Esophagus muscularis mucosa (tissue), 4 donors: ENCODE results near the gene RALA. TPM values are rescaled to one million over a fixed set of nuclear protein-coding genes. Genes with fewer than 3 reads are reported as not detected.

Source experiments
- DNase-seq: peaks from one replicate; pipeline ENCODE4 v3.0.0-alpha.2; 2017; ENCODE audit errors: extremely low spot score
- H3K27ac ChIP-seq, 4 donors: fragments of 200-600 bp; sonication (generic); replicated peaks in 1 of 4; 1 replicate in 3 of 4; 2 replicates in 1 of 4; pipeline ENCODE4 v1.5.1; 2016 to 2019; ENCODE audit warnings: mild to moderate bottlenecking in 1 of 4
- H3K27me3 ChIP-seq, 4 donors: fragments of 200-600 bp; sonication (generic); one replicate each; pipeline versions ENCODE4 v1.5.1 to v1.6.0; 2016 to 2019
- H3K36me3 ChIP-seq, 4 donors: fragments of 200-600 bp; sonication (generic); one replicate each; pipeline ENCODE4 v1.5.1; 2016 to 2019
- H3K4me1 ChIP-seq, 4 donors: fragments of 200-600 bp; sonication (generic); one replicate each; pipeline ENCODE4 v1.5.1; 2016 to 2019
- H3K4me3 ChIP-seq, 4 donors: fragments of 200-600 bp; sonication (generic); 1 replicate in 2 of 4; 2 replicates in 2 of 4; pipeline ENCODE4 v1.5.1; 2016 to 2019; ENCODE audit warnings: mild to moderate bottlenecking in 4 of 4, moderate library complexity in 1 of 4
- H3K9me3 ChIP-seq, 4 donors: fragments of 200-600 bp; sonication (generic); 1 replicate in 3 of 4; 2 replicates in 1 of 4; pipeline ENCODE4 v1.5.1; 2016 to 2019
- EP300 ChIP-seq: sonication (generic); formaldehyde crosslinking; IDR thresholded peaks from one replicate; pipeline ENCODE4 v1.6.1; 2017; ENCODE audit warnings: antibody characterized with exemption
- POLR2A ChIP-seq: fragments of 450-650 bp; IDR thresholded peaks from one replicate; pipeline ENCODE4 v1.6.1; 2017; ENCODE audit warnings: antibody characterized with exemption, moderate library complexity, mild to moderate bottlenecking, low read depth
- POLR2AphosphoS5 ChIP-seq, 2 donors: sonication (generic); formaldehyde crosslinking; IDR thresholded peaks; one replicate each; pipeline ENCODE4 v1.6.1; 2017; ENCODE audit warnings: antibody characterized with exemption in 2 of 2
- WGBS: methylation state at CpG from one replicate; pipeline ENCODE4 v1.1.5; 2018; 5-methylcytosine and 5-hydroxymethylcytosine counted together
- intact Hi-C: fragments of 100-400 bp; cut with DNase I; formaldehyde crosslinking; loops from one replicate; pipeline ENCODE4 v1.15.1; 2023
- total RNA-seq, 4 donors: library from RNA; depleted of rRNA; stranded (reverse); fragments of >200 nt; gene quantifications; one replicate each; pipeline versions ENCODE4 v1.1.0 to v1.2.1, GENCODE V29; 2016
- TF ChIP-seq, protein P1 (sequence below), 3 experiments: fragments of 200-600 bp in 2 of 3; fragments of 450-650 bp in 1 of 3; sonication (generic) in 2 of 3; IDR thresholded peaks; one replicate each; pipeline ENCODE4 v1.5.1; 2017 to 2019; ENCODE audit warnings: antibody characterized with exemption in 3 of 3, mild to moderate bottlenecking in 2 of 3, moderate library complexity in 1 of 3

RALA gene
- total RNA-seq, 4 donors from 2014 or later = 12.3 to 25.1 (median 19.6) TPM

- 63% methylated on average over 3 of the region's 3 CpGs for WGBS
- no peak for DNase-seq
- Histone ChIP-seq H3K4me3 (no peak overlapping the region), H3K27me3 (no peaks in the 10 kb centered on the region), H3K9me3 (no peaks in the 10 kb centered on the region), H3K36me3 (peaks cover 20 to 69% (median 41%) of the 10 kb centered on the region in 4 donors), H3K4me1 (no peaks in the 10 kb centered on the region), H3K27ac (no peak overlapping the region)
- intact Hi-C loops = no loop called here
- TF ChIP-seq, protein P1, sequence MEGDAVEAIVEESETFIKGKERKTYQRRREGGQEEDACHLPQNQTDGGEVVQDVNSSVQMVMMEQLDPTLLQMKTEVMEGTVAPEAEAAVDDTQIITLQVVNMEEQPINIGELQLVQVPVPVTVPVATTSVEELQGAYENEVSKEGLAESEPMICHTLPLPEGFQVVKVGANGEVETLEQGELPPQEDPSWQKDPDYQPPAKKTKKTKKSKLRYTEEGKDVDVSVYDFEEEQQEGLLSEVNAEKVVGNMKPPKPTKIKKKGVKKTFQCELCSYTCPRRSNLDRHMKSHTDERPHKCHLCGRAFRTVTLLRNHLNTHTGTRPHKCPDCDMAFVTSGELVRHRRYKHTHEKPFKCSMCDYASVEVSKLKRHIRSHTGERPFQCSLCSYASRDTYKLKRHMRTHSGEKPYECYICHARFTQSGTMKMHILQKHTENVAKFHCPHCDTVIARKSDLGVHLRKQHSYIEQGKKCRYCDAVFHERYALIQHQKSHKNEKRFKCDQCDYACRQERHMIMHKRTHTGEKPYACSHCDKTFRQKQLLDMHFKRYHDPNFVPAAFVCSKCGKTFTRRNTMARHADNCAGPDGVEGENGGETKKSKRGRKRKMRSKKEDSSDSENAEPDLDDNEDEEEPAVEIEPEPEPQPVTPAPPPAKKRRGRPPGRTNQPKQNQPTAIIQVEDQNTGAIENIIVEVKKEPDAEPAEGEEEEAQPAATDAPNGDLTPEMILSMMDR (IDR thresholded peaks at IDR 0.05) = no peak
- TF ChIP-seq POLR2A = no peak
- TF ChIP-seq EP300 = no peak
- no peak for TF ChIP-seq POLR2AphosphoS5 (IDR thresholded peaks at IDR 0.05)
These were observed 73.3 kb downstream of the RALA start for GRCh38 chr7:39696631-39697030.

DNA sequence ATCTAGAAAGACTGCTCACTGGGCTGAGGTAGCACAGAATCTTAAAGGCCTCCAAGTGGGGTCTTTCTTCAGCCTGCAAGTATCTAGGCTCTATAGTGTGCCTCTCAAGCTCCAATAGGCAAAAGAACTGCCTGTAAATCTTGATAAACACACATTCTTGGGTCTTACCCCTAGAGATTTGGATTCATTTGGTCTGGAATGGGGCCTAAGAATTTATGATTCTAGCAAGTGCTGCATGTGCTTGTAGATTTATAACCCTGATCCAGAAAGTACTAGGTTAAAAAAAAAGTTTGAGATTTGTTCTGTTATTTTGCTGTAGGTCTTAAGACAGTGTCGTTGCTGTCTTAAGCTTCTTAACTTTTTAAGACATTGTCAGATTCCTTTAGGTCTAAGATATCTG is 74.1 kb downstream of the RALA start:
- Histone ChIP-seq H3K4me1 (no peaks in the 10 kb centered on the region), H3K36me3 (peaks cover 20 to 62% (median 40%) of the 10 kb centered on the region in 4 donors), H3K27me3 (no peaks in the 10 kb centered on the region), H3K27ac (no peak overlapping the region), H3K9me3 (no peaks in the 10 kb centered on the region), H3K4me3 (no peak overlapping the region)
- no peak for DNase-seq
- TF ChIP-seq POLR2AphosphoS5 (IDR thresholded peaks at IDR 0.05) = no peak
- no peak for TF ChIP-seq EP300
- no peak for TF ChIP-seq POLR2A
- TF ChIP-seq, protein P1 (IDR thresholded peaks at IDR 0.05) = no peak
- intact Hi-C loops = no loop called here
- WGBS = 95% methylated on average over 1 of the region's 1 CpG

DNA sequence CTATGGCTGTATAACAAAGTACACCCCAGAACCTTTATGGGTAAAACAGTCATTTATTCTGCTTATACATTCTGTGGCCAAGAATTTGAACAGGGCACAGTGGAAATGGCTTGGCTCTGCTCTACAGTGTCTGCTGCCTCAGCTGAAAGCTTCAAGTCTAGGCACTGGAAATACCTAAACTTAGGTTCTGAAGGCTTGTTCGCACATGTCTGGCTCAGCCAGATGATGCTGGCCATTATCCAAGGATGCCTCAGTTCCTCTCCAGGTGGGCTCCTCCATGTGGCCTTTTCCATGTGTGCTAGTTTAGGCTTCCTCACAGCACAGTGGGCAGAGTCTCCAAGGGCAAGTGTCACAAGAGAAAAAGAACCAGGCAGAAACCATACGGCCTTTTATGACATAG is 76.8 kb downstream of the RALA start:
- 94% methylated on average over 2 of the region's 2 CpGs for WGBS
- H3K4me3 ChIP-seq = no peak overlapping the region
- no peak for DNase-seq
- TF ChIP-seq POLR2AphosphoS5 (IDR thresholded peaks at IDR 0.05) (no peak), POLR2A (no peak), EP300 (no peak)
- TF ChIP-seq, protein P1 (IDR thresholded peaks at IDR 0.05) = no peak
- H3K27ac ChIP-seq = no peak overlapping the region
- H3K36me3 ChIP-seq = peaks cover 20 to 51% (median 33%) of the 10 kb centered on the region in 4 donors
- no peaks in the 10 kb centered on the region for H3K27me3 ChIP-seq
- H3K4me1 ChIP-seq = no peaks in the 10 kb centered on the region
- intact Hi-C loops = no loop called here
- no peaks in the 10 kb centered on the region for H3K9me3 ChIP-seq

- DNase-seq = no peak
These were observed 77.6 kb downstream of the RALA start for GRCh38 chr7:39700932-39701331.

More at GRCh38 chr7:39700932-39701331, 77.6 kb downstream of the RALA start:
- Histone ChIP-seq H3K27me3 (no peaks in the 10 kb centered on the region), H3K4me3 (no peak overlapping the region), H3K9me3 (no peaks in the 10 kb centered on the region), H3K27ac (no peak overlapping the region), H3K4me1 (no peaks in the 10 kb centered on the region), H3K36me3 (peaks cover 20 to 51% (median 34%) of the 10 kb centered on the region in 4 donors)
- no peak for TF ChIP-seq POLR2A
- TF ChIP-seq, protein P1 (IDR thresholded peaks at IDR 0.05) = no peak
- no peak for TF ChIP-seq POLR2AphosphoS5 (IDR thresholded peaks at IDR 0.05)
- TF ChIP-seq EP300 = no peak
- intact Hi-C loops = no loop called here
- 79% methylated on average over 8 of the region's 8 CpGs for WGBS
